SK-N-SH (cell line): ENCODE measurements around the gene LONP2. TPM values are rescaled to one million over a fixed set of nuclear protein-coding genes. Genes with fewer than 3 reads are reported as not detected.

ENCODE experiments used
- CTCF ChIA-PET: fragments of 300-600, 350-600 bp; formaldehyde crosslinking; extraction: SDS; loops from one replicate; lab custom pipeline; 2021; lab: Yijun Ruan, JAX
- POLR2A ChIA-PET: fragments of 350-600 bp; sonication (Branson Sonifier 250); formaldehyde crosslinking; extraction: SDS; loops from one replicate; lab custom pipeline; 2020; ENCODE audit warnings: antibody characterized with exemption, inconsistent platforms; lab: Yijun Ruan, JAX
- DNase-seq: peaks from one replicate; pipeline ENCODE4 v3.0.0; 2012
- H2AFZ ChIP-seq: fragments of 200-600 bp; sonication (generic); 2 replicates; pipeline ENCODE4 v1.8.1; 2016; ENCODE audit warnings: antibody characterized with exemption, mild to moderate bottlenecking, low read depth
- H3F3A ChIP-seq: fragments of 200-600 bp; sonication (generic); replicated peaks from 2 replicates; pipeline ENCODE3; 2016; ENCODE audit warnings: antibody characterized with exemption, mild to moderate bottlenecking; ENCODE audit not compliant: insufficient read depth
- H3K27ac ChIP-seq, 2 experiments: fragments of 200-500 bp in 1 of 2; fragments of 200-600 bp in 1 of 2; sonication (Bioruptor generic) in 1 of 2; sonication (generic), shearing (Covaris generic) in 1 of 2; 2 replicates each; pipeline versions ENCODE4 v1.5.1 to v1.6.1; 2014 to 2016; ENCODE audit warnings: low read depth in 2 of 2, inconsistent platforms in 1 of 2, low read length in 1 of 2, mild to moderate bottlenecking in 1 of 2, mixed read lengths in 1 of 2
- H3K27me3 ChIP-seq: fragments of 200-600 bp; sonication (generic), shearing (Covaris generic); 2 replicates; pipeline ENCODE4 v1.6.1; 2016; ENCODE audit warnings: mixed run types; ENCODE audit not compliant: insufficient read depth
- H3K36me3 ChIP-seq, 2 experiments: fragments of 200-500 bp in 1 of 2; fragments of 200-600 bp in 1 of 2; sonication (Bioruptor generic) in 1 of 2; sonication (generic) in 1 of 2; replicated peaks in 1 of 2; 2 replicates each; pipeline versions ENCODE3 to v1.5.1; 2014 to 2016; ENCODE audit warnings: low read length in 1 of 2, mild to moderate bottlenecking in 1 of 2; ENCODE audit not compliant: insufficient read depth in 2 of 2, control insufficient read depth in 1 of 2
- H3K4me1 ChIP-seq, 2 experiments: fragments of 200-500 bp in 1 of 2; fragments of 200-600 bp in 1 of 2; sonication (Bioruptor generic) in 1 of 2; sonication (generic), shearing (Covaris generic) in 1 of 2; 2 replicates each; pipeline versions ENCODE4 v1.5.1 to v1.6.1; 2014 to 2016; ENCODE audit warnings: low read depth in 1 of 2, low read length in 1 of 2, mixed run types in 1 of 2; ENCODE audit not compliant: insufficient read depth in 2 of 2, control insufficient read depth in 1 of 2
- H3K4me2 ChIP-seq: fragments of 200-600 bp; sonication (generic), shearing (Covaris generic); 2 replicates; pipeline ENCODE4 v1.6.1; 2017; ENCODE audit warnings: mixed run types
- H3K4me3 ChIP-seq, 2 experiments: fragments of 200-500 bp in 1 of 2; fragments of 200-600 bp in 1 of 2; sonication (Bioruptor generic) in 1 of 2; sonication (generic), shearing (Covaris generic) in 1 of 2; 2 replicates each; pipeline versions ENCODE4 v1.5.1 to v1.8.1; 2014 to 2016; ENCODE audit warnings: low read depth in 2 of 2, inconsistent platforms in 1 of 2, low read length in 1 of 2, mild to moderate bottlenecking in 1 of 2, mixed read lengths in 1 of 2, moderate library complexity in 1 of 2
- H3K79me2 ChIP-seq: fragments of 200-600 bp; sonication (generic); 2 replicates; pipeline ENCODE4 v1.8.1; 2017; ENCODE audit warnings: mild to moderate bottlenecking; ENCODE audit not compliant: insufficient read depth
- H3K9ac ChIP-seq: fragments of 200-600 bp; sonication (generic); 2 replicates; pipeline ENCODE4 v1.6.1; 2017; ENCODE audit warnings: mixed run types
- H3K9me2 ChIP-seq: fragments of 200-600 bp; sonication (generic); 2 replicates; pipeline ENCODE4 v1.6.1; 2017; ENCODE audit warnings: mixed run types
- H3K9me3 ChIP-seq: fragments of 200-600 bp; sonication (generic); 2 replicates; pipeline ENCODE4 v1.6.1; 2017; ENCODE audit warnings: mixed run types, mild to moderate bottlenecking, moderate library complexity
- H4K20me1 ChIP-seq: fragments of 200-600 bp; sonication (generic); 2 replicates; pipeline ENCODE4 v1.6.1; 2017; ENCODE audit warnings: mild to moderate bottlenecking, mixed run types; ENCODE audit not compliant: insufficient read depth
- CTCF ChIP-seq: fragments of 200-600 bp; sonication (generic); IDR thresholded peaks from 2 replicates; pipeline ENCODE4 v1.6.1; 2017; ENCODE audit warnings: antibody characterized with exemption, mild to moderate bottlenecking, moderate library complexity
- ELF1 ChIP-seq: IDR thresholded peaks from 2 replicates; pipeline ENCODE4 v1.4.0; 2012
- EP300 ChIP-seq, 2 experiments: IDR thresholded peaks; 2 replicates each; pipeline versions ENCODE4 v1.4.0 to v1.6.1; 2012; ENCODE audit warnings: borderline replicate concordance in 1 of 2, low read depth in 1 of 2, low read length in 1 of 2
- EZH2phosphoT487 ChIP-seq: fragments of 200-600 bp; sonication (generic); IDR thresholded peaks from 2 replicates; pipeline ENCODE4 v1.6.1; 2017; ENCODE audit warnings: low read depth, mixed run types, mild to moderate bottlenecking, antibody characterized with exemption, moderate library complexity, borderline replicate concordance
- FOXJ3 ChIP-seq: sonication (generic); formaldehyde crosslinking; IDR thresholded peaks from 2 replicates; pipeline ENCODE4 v1.5.1; 2020; ENCODE audit warnings: mild to moderate bottlenecking, missing genetic modification reagents
- FOXM1 ChIP-seq: IDR thresholded peaks from 2 replicates; pipeline ENCODE4 v1.4.0; 2012; ENCODE audit warnings: low read depth, mild to moderate bottlenecking
- GATA2 ChIP-seq: sonication (generic); formaldehyde crosslinking; IDR thresholded peaks from 2 replicates; pipeline ENCODE4 v1.5.0; 2020; ENCODE audit warnings: mild to moderate bottlenecking, missing genetic modification reagents
- IRF3 ChIP-seq: fragments of 150-350 bp; IDR thresholded peaks from 2 replicates; pipeline ENCODE4 v1.6.1; 2016; ENCODE audit warnings: mild to moderate bottlenecking, low read depth, low read length
- MEF2A ChIP-seq: IDR thresholded peaks from 2 replicates; pipeline ENCODE4 v1.4.0; 2012; ENCODE audit warnings: low read depth, borderline replicate concordance
- MXI1 ChIP-seq: IDR thresholded peaks from 2 replicates; pipeline ENCODE4 v1.6.1; 2012; ENCODE audit warnings: mild to moderate bottlenecking, low read depth, low read length, improper control_type of control experiment
- NRF1 ChIP-seq: IDR thresholded peaks from 2 replicates; pipeline ENCODE4 v1.6.1; 2012; ENCODE audit warnings: low read depth, mild to moderate bottlenecking, low read length
- RCOR1 ChIP-seq: fragments of 150-350 bp; IDR thresholded peaks from 2 replicates; pipeline ENCODE4 v1.6.1; 2017; ENCODE audit warnings: antibody characterized with exemption, low read length
- REST ChIP-seq: IDR thresholded peaks from 2 replicates; pipeline ENCODE4 v1.6.1; 2012; ENCODE audit warnings: mild to moderate bottlenecking, low read depth, low read length, moderate library complexity
- SMC3 ChIP-seq: IDR thresholded peaks from 2 replicates; pipeline ENCODE4 v1.6.1; 2012; ENCODE audit warnings: low read depth, low read length, improper control_type of control experiment
- TEAD4 ChIP-seq: IDR thresholded peaks from 2 replicates; pipeline ENCODE4 v1.4.0; 2012; ENCODE audit warnings: mild to moderate bottlenecking, borderline replicate concordance; ENCODE audit not compliant: insufficient read depth
- WGBS: methylation state at CpG from one replicate; pipeline ENCODE4 v1.1.6; 2017; ENCODE audit warnings: low lambda C conversion rate; 5-methylcytosine and 5-hydroxymethylcytosine counted together
- polyA plus RNA-seq, 3 experiments: library from polyadenylated mRNA; depleted of rRNA; stranded (reverse); fragments of >200 nt; gene quantifications; 2 replicates each; pipeline ENCODE4 v1.2.3, GENCODE V29; 2012
- TF ChIP-seq, protein P1 (sequence below): IDR thresholded peaks from 2 replicates; pipeline ENCODE4 v1.4.0; 2012; ENCODE audit warnings: low read depth, borderline replicate concordance

Gene LONP2
- polyA plus RNA-seq, 1 of the 3 experiments (the other 2 are of a cell fraction) = 22.4 TPM

GRCh38 chr16:48256579-48257177 lies 12.6 kb downstream of the LONP2 start:
- no peaks in the 10 kb centered on the region for H3K9me2 ChIP-seq
- no peak overlapping the region for H3K4me3 ChIP-seq
- no peaks in the 10 kb centered on the region for H3F3A ChIP-seq
- no peak overlapping the region for H3K27ac ChIP-seq
- peaks cover 58 to 73% of the 10 kb centered on the region in 2 experiments for H3K36me3 ChIP-seq
- no peaks in the 10 kb centered on the region; the same call in 1 of the 2 replicates for H4K20me1 ChIP-seq
- H3K9me3 ChIP-seq = no peaks in the 10 kb centered on the region
- no peak overlapping the region for H2AFZ ChIP-seq
- TF ChIP-seq RCOR1 (no peak), MXI1 (no peak), SMC3 (no peak), FOXM1 (no peak), GATA2 (CRISPR knock-in tag) (no peak), NRF1 (no peak), ELF1 (no peak), IRF3 (no peak)
- TF ChIP-seq, protein P1, sequence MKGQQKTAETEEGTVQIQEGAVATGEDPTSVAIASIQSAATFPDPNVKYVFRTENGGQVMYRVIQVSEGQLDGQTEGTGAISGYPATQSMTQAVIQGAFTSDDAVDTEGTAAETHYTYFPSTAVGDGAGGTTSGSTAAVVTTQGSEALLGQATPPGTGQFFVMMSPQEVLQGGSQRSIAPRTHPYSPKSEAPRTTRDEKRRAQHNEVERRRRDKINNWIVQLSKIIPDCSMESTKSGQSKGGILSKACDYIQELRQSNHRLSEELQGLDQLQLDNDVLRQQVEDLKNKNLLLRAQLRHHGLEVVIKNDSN = no peak
- H3K9ac ChIP-seq = no peak overlapping the region
- H3K27me3 ChIP-seq = no peaks in the 10 kb centered on the region
- ChIA-PET POLR2A (no interaction called here), CTCF (interaction anchor here (0.6 to 2.8 kb wide), 5 partner anchors 12 to 374 kb away, joined by 3 to 14 read pairs (median 4); no protein-coding TSS in a partner anchor)
- WGBS = 95% methylated on average over 7 of the region's 7 CpGs
- no peaks in the 10 kb centered on the region for H3K4me1 ChIP-seq
- peaks cover 26% of the 10 kb centered on the region for H3K79me2 ChIP-seq
- H3K4me2 ChIP-seq = no peak overlapping the region
- DNase-seq = no peak

GRCh38 chr16:48261569-48261968 lies 17.5 kb downstream of the LONP2 start:
- peaks cover 3% of the 10 kb centered on the region; the same call in 1 of the 2 replicates for H3K79me2 ChIP-seq
- no peak for DNase-seq
- H3K4me1 ChIP-seq = no peaks in the 10 kb centered on the region
- no peaks in the 10 kb centered on the region for H3F3A ChIP-seq
- H4K20me1 ChIP-seq = no peaks in the 10 kb centered on the region
- ChIA-PET POLR2A (no interaction called here), CTCF (no interaction called here)
- H3K4me3 ChIP-seq = no peak overlapping the region
- H3K9me3 ChIP-seq = no peaks in the 10 kb centered on the region
- H3K27ac ChIP-seq = no peak overlapping the region
- no peaks in the 10 kb centered on the region for H3K9me2 ChIP-seq
- peaks cover 73 to 75% of the 10 kb centered on the region in 2 experiments for H3K36me3 ChIP-seq
- H2AFZ ChIP-seq = no peak overlapping the region
- WGBS = 100% methylated on average over 1 of the region's 1 CpG
- H3K4me2 ChIP-seq = no peak overlapping the region
- H3K27me3 ChIP-seq = no peaks in the 10 kb centered on the region
- no peak overlapping the region for H3K9ac ChIP-seq
- TF ChIP-seq FOXJ3 (CRISPR knock-in tag) (no peak), EP300 (IDR thresholded peaks at IDR 0.05; ENCODE audit: borderline replicate concordance in 1 of 2, low read depth in 1 of 2, low read length in 1 of 2) (no peak), REST (no peak), IRF3 (no peak), TEAD4 (no peak), FOXM1 (no peak), MEF2A (no peak), EZH2phosphoT487 (no peak), CTCF (no peak)
